ENCODE measurements around the gene AKT1. TPM values are rescaled to one million over a fixed set of nuclear protein-coding genes. Genes with fewer than 3 reads are reported as not detected.

AKT1 gene
- total RNA-seq, 1 experiment from 2014 or later, result 123 TPM

DNA sequence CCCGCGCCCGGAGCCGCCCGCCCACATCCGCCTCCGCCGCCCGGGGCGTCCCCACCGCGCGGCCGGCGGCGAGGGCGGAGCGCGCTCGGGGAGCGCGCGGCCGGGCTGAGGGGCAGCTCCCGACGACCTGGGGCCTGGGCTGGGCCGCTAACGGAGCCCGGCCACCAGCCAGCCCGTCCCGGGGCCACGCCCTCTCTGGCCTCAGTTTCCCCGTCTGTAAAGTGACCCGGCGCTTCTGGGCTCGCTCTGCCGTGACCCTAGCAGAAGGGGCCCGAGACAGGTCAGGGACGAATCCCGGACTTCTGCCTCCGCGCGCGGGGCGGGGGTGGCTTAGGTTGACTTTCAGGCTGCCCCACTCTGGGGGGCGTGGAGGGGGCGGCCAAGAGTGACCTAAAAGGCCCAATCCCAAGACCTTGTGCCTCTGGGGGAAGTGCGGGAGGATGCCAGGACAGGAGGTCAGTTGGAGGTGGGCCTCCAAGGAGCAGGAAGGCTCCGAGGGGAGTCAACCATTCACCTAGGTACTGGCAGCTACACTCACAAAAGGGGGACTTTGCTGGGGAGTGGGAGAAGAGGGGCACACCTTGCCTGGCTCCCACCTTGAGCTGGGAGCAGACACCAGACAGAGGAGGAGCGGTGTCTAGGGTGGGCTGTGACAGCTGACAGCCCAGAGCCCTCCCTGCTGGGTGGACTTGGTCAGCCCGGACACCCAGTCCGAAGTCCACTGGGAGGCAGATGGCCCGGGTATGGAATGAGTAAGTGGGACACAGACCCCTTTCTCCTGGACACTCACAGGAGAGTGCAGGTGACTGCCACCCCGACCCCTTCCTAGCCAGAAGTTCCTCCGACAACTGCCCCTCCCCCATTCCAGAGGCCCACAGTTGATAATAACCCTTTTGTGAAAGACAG, 486 bp upstream of the AKT1 start:
- Histone ChIP-seq H3K27ac (ENCODE audit: low read depth, low read length, poor library complexity, severe bottlenecking) (peak overlapping the region; percentile 55), H3K4me1 (ENCODE audit: insufficient read depth, low read length, poor library complexity, severe bottlenecking) (peaks cover 17% of the 10 kb centered on the region), H3K27me3 (replicated peaks; ENCODE audit: insufficient read depth, low read depth, low read length, poor library complexity) (no peaks in the 10 kb centered on the region), H3K36me3 (ENCODE audit: insufficient read depth, low read length, poor library complexity, severe bottlenecking) (peaks cover 10% of the 10 kb centered on the region), H3K4me3 (ENCODE audit: low read depth, low read length, poor library complexity, severe bottlenecking) (peak overlapping the region; percentile 38), H3K9me3 (ENCODE audit: low read depth, low read length, poor library complexity, severe bottlenecking) (no peaks in the 10 kb centered on the region)
- peak; percentile 66 for DNase-seq (ENCODE audit: low spot score)
- intact Hi-C loops (cut with micrococcal nuclease; ENCODE audit: unreplicated experiment), result no loop called here
- POLR2A ChIA-PET (ENCODE audit: low non-redundant PET), result no interaction called here
- CTCF ChIA-PET, result no interaction called here
- TF ChIP-seq EZH2 (IDR thresholded peaks at IDR 0.05; ENCODE audit: borderline replicate concordance, low read depth, low read length, poor library complexity, severe bottlenecking), result no peak
- TF ChIP-seq, protein P1, sequence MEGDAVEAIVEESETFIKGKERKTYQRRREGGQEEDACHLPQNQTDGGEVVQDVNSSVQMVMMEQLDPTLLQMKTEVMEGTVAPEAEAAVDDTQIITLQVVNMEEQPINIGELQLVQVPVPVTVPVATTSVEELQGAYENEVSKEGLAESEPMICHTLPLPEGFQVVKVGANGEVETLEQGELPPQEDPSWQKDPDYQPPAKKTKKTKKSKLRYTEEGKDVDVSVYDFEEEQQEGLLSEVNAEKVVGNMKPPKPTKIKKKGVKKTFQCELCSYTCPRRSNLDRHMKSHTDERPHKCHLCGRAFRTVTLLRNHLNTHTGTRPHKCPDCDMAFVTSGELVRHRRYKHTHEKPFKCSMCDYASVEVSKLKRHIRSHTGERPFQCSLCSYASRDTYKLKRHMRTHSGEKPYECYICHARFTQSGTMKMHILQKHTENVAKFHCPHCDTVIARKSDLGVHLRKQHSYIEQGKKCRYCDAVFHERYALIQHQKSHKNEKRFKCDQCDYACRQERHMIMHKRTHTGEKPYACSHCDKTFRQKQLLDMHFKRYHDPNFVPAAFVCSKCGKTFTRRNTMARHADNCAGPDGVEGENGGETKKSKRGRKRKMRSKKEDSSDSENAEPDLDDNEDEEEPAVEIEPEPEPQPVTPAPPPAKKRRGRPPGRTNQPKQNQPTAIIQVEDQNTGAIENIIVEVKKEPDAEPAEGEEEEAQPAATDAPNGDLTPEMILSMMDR (conservative IDR thresholded peaks at IDR 0.05; ENCODE audit: low read depth, low read length), result no peak
- BruUV-seq (replicated peaks), result no TSS peak

DNA sequence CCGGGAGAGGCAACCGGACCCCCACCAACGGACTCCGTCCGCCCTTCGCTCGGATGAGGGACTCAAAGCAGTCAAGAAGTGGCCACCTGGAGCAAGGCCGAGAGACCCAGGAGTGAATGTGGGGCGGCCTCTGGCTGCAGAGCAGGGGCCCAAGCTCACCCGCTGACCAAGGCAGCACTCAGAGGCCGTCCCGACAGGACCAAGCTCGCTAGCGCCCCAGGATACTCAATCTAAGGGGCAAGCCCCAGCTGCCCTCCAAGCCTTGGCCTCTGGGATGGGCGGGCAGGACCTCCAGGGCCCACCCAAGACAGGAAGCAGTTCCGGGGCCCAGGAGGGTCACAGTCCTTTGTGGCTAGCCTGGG, 936 bp downstream of the AKT1 start:
- TF ChIP-seq EZH2 (IDR thresholded peaks at IDR 0.05; ENCODE audit: borderline replicate concordance, low read depth, low read length, poor library complexity, severe bottlenecking), result no peak
- TF ChIP-seq, protein P1 (conservative IDR thresholded peaks at IDR 0.05; ENCODE audit: low read depth, low read length), result no peak
- POLR2A ChIA-PET (ENCODE audit: low non-redundant PET), result no interaction called here
- no TSS peak for BruUV-seq (replicated peaks)
- Histone ChIP-seq H3K4me1 (ENCODE audit: insufficient read depth, low read length, poor library complexity, severe bottlenecking) (peaks cover 15% of the 10 kb centered on the region), H3K27me3 (replicated peaks; ENCODE audit: insufficient read depth, low read depth, low read length, poor library complexity) (no peaks in the 10 kb centered on the region), H3K27ac (ENCODE audit: low read depth, low read length, poor library complexity, severe bottlenecking) (peak overlapping the region; percentile 73), H3K4me3 (ENCODE audit: low read depth, low read length, poor library complexity, severe bottlenecking) (peak overlapping the region; percentile 66), H3K36me3 (ENCODE audit: insufficient read depth, low read length, poor library complexity, severe bottlenecking) (peaks cover 10% of the 10 kb centered on the region), H3K9me3 (ENCODE audit: low read depth, low read length, poor library complexity, severe bottlenecking) (no peaks in the 10 kb centered on the region)
- CTCF ChIA-PET, result no interaction called here
- intact Hi-C loops (cut with micrococcal nuclease; ENCODE audit: unreplicated experiment), result no loop called here
- DNase-seq (ENCODE audit: low spot score), result no peak

DNA sequence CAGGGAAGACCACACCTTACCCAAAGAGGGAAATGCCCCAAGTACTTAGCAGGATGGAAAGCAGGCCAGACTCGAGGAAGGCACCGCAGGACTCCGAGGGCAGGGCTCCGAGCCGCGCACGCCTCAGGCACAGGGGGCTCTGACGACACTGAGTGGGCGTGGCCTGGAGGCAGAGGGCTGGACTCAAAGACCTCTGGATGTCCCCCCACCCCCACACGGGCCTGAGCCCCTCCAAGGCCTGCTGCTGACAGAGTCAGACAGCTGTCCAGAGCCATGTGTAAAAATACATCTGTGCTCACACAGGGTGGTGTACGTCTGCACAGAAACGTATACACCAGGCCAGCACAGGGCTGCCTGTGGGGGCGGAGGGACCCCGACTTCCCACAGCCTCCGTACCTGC, 1.4 kb downstream of the AKT1 start:
- intact Hi-C loops (cut with micrococcal nuclease; ENCODE audit: unreplicated experiment), result no loop called here
- BruUV-seq (replicated peaks), result TSS peak; percentile 70
- Histone ChIP-seq H3K36me3 (ENCODE audit: insufficient read depth, low read length, poor library complexity, severe bottlenecking) (peaks cover 10% of the 10 kb centered on the region), H3K27me3 (replicated peaks; ENCODE audit: insufficient read depth, low read depth, low read length, poor library complexity) (no peaks in the 10 kb centered on the region), H3K27ac (ENCODE audit: low read depth, low read length, poor library complexity, severe bottlenecking) (peak overlapping the region; percentile 73), H3K4me3 (ENCODE audit: low read depth, low read length, poor library complexity, severe bottlenecking) (peak overlapping the region; percentile 66), H3K9me3 (ENCODE audit: low read depth, low read length, poor library complexity, severe bottlenecking) (no peaks in the 10 kb centered on the region), H3K4me1 (ENCODE audit: insufficient read depth, low read length, poor library complexity, severe bottlenecking) (peaks cover 15% of the 10 kb centered on the region)
- ChIA-PET POLR2A (ENCODE audit: low non-redundant PET) (no interaction called here), CTCF (no interaction called here)
- peak; percentile 84 for DNase-seq (ENCODE audit: low spot score)
- TF ChIP-seq EZH2 (IDR thresholded peaks at IDR 0.05; ENCODE audit: borderline replicate concordance, low read depth, low read length, poor library complexity, severe bottlenecking), result no peak
- TF ChIP-seq, protein P1 (conservative IDR thresholded peaks at IDR 0.05; ENCODE audit: low read depth, low read length), result no peak
